HG02884 (cell line): ENCODE data around the gene ZNF675.
"Not testable (repeated sequence)": the region's sequence is repeated elsewhere in the genome, so short reads cannot be mapped to it uniquely, and the experiment has no call there.

Source experiments
- ATAC-seq: cut with Tn5 transposase; IDR thresholded peaks from one replicate; pipeline ENCODE4 v1.9.1; 2021; ENCODE audit warnings: mild to moderate bottlenecking, moderate library complexity; ENCODE audit not compliant: unreplicated experiment

Gene ZNF675

DNA sequence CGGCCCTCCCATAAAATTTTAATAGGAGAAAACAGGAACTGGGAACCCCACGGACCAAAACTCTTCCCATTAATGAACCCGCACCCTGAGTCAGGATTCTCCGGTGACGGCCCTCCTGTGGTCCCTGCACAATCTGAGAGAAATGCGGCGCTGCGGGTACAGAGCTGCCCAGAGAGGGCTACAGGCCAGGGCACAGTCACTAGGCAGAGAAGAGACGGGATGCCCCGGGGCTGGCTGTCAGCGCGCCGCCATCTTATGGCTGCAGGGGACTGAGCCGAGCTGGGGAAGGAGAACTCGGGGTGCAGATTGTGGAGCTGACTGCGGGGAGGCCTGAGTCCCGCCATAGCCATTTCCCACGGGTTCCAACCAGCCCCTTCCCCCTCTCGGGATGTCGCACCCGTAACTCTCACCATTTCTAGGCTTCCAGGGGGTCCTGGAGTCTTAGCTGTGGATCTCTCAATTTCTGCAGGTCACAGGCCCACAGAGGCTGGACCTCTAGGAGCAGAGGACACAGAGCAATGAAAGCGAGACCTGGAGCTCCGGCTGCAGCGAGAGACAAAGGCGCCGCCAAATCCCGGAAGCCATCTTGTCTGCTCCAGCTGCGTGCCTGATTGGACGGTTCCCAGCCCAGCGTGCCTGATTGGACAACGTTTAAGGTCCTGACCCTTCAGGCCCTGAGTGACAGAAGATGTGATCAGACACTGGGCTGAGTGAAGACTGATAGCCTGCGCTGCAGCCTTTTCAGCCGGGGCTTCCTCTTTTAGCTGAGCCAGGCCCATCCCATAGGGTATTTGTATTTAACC is at the start of gene ZNF675:
TSS of gene ZNF675 (minus strand) at position 592 of the 803 bp plus-strand sequence. CDS start at position 413, 179 bp downstream.
- ATAC-seq: peak; percentile 90

GRCh38 chr19:23730729-23731465 is 43.9 kb upstream of the ZNF675 start:
- ATAC-seq: not testable (repeated sequence)

DNA sequence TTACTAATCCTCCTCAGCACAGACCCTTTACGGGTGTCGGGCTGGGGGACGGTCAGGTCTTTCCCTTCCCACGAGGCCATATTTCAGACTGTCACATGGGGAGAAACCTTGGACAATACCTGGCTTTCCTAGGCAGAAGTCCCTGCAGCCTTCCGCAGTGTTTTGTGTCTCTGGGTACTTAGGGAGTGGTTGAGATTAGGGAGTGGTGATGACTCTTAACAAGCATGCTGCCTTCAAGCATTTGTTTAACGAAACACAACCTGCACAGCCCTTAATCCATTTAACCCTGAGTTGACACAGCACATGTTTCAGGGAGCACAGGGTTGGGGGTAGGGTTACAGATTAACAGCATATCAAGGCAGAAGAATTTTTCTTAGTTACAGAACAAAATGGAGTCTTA is 37.1 kb upstream of the ZNF675 start:
- not testable (repeated sequence) for ATAC-seq

DNA sequence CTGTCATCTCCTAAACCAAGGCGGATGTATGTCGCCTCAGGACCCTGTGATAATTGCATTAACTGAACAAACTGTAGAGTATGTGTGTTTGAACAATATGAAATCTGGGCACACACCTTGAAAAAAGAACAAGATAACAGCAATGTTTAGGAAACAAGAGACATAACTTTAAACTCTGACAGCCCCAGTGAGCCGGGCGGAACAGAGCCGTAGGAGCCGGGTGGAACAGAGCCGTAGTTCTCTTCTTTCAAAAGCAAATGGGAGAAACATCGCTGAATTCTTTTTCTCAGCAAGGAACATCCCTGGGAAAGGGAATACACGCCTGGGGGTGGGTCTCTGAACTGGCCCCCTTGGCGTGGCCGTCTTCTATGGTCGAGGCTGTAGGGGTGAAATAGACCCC is 31.8 kb upstream of the ZNF675 start:
- ATAC-seq: no peak

- ATAC-seq: no peak
Observed at GRCh38 chr19:23716792-23717191, 29.8 kb upstream of the ZNF675 start.

DNA sequence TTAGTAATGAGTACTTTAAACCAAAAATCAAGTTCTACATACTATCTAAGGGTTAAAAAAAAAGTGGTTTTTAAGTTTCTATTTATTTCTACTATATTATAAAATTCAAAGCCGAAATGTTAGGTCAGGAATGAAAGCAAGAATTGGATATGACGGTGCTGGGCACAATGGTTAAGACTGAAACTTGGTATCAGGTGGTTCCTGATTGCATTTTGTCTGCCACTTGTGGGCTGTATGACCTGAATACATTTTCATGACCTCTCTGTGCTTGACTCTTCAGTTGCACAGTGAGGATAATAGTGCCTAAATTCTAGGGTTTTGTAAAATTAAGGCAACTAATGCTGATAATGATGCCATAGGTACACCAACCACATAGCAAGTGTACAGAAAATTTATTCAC is 22.3 kb upstream of the ZNF675 start:
- no peak for ATAC-seq

GRCh38 chr19:23706657-23707056 is 19.6 kb upstream of the ZNF675 start:
- ATAC-seq: no peak

DNA sequence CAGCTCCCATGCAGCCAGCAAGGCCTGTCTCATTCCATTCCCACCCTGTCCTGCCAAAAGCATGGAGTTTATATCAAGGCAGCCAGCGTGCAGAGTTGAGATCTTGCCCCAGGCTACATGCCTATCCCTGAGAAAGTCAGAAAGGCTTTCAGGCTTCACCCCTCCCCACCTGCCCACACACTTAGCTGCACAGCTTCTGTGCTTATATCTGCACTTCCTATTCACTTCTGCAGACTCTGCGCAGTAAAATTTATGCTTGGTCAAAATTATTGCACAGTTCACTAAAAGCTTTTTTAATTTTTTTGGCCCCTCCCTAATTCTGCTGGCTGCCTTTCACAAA is 12.5 kb upstream of the ZNF675 start:
- no peak for ATAC-seq

- ATAC-seq: no peak
Observed at GRCh38 chr19:23698711-23699520, 11.9 kb upstream of the ZNF675 start.

DNA sequence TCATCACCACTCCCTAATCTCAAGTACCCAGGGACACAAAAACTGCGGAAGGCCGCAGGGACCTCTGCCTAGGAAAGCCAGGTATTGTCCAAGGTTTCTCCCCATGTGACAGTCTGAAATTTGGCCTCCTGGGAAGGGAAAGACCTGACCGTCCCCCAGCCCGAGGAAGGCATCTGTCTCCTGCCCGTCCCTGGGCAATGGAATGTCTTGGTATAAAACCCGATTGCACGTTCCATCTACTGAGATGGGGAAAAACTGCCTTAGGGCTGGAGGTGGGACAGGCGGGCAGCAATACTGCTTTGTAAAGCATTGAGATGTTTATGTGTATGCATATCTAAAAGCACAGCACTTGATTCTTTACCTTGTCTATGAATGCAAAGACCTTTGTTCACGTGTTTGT is 5.9 kb upstream of the ZNF675 start:
- ATAC-seq: not testable (repeated sequence)

DNA sequence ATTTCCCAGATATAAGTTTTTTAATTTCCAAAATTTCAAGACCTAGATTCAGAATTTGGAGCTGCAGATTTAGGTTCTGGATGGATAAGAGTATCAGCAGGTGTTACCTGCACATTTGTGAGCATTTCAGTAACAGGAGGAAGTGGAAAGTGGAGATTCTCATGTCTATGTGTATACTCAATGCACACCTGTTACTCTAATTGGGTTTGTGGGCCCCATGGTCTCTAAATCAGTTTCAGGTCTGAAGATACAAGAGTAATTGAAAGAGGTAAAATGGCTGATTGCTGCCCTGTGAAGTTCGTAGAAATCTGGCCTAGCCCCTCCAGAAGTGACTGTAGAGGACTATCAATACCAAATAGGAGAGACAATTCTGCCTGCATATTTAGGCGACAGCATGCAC is 13.9 kb downstream of the ZNF675 start:
- ATAC-seq: no peak

DNA sequence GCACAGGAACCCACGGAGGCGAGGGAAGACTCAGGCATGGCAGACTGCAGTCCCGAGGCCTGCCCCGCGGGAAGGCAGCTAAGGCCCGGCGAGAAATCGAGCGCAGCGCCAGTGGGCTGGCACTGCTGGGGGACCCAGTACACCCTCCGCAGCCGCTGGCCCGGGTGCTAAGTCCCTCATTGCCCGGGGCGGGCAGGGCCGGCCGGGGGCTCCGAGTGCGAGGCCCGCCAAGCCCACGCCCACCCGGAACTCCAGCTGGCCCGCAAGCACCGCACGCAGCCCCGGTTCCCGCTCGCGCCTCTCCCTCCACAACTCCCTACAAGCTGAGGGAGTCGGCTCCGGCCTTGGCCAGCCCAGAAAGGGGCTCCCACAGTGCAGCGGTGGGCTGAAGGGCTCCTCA is 18.4 kb downstream of the ZNF675 start:
- ATAC-seq: not testable (repeated sequence)

- ATAC-seq: no peak
Observed at GRCh38 chr19:23665651-23666410, 21.2 kb downstream of the ZNF675 start.

DNA sequence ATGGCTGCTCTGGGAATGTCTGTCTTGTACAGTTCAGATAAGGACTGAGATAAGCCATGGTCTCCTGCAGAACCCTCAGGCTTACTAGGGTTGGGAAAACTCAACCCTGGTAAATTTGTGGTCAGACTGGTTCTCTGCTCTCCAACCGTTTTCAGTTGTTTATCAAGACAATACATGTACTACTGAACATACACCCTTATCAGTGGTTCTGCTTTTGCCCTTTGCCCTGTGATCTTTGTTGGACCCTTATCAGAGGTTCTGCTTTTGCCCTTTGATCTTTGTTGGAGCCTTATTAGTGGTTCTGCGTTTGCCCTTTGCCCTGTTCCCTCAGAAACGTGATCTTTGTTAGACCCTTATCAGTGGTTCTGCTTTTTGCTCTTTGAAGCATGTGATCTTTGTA is 37.2 kb downstream of the ZNF675 start:
- ATAC-seq: not testable (repeated sequence)
